ENCODE measurements around the gene RNF115.
"Not testable (repeated sequence)": the region's sequence is repeated elsewhere in the genome, so short reads cannot be mapped to it uniquely, and the experiment has no call there.

- not testable (repeated sequence) for TF ChIP-seq CTCF, POLR2A (IDR thresholded peaks at IDR 0.05)
Measured at GRCh38 chr1:145762001-145762400, 61.9 kb downstream of the RNF115 start.

All from right lobe of liver (tissue), 4 donors.